DMS53 (cell line): ENCODE results near the gene KCNMB2.
"Not testable (repeated sequence)": the region's sequence is repeated elsewhere in the genome, so short reads cannot be mapped to it uniquely, and the experiment has no call there.

Experiments
- DNase-seq: peaks from one replicate; lab custom pipeline; 2025; lab: John Stamatoyannopoulos, UW

The KCNMB2 gene

DNA sequence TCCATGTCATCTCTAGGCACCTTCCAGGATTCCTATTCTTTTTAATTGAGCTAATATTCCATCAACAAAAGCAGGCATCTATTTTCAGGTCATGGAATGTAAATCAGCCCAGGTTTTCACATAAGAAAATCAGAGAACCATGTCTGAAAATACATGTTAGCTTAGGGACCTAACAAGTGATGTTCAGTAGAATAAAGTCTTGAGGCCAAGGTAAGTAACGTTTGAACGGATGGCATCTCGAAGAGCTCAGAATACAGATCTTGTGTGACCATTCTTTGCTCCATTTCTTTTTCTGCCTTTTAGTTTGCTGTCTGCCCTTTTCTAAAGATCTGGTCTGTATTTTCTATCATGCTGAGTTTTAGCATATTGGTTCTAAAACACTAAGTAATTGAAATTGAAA lies 16.5 kb upstream of the KCNMB2 start:
- no peak for DNase-seq

DNA sequence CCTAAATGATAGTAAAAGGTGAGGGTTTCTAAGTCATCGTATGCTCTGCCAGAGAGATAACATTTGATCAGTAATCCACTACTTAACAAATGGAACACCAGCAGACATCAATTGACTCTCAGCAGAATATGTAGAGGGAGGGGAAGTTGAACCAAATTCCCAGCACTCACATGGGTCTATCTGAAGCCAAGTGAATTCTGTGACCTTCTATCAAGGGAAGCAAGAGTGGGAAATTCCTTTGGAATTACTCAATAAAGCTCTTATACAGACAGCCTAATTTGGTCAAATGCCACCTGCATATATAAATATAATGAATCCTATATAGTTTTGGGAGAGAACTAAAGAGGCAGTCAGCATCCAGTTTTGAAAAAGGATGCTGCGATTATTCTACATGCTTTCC lies 15.8 kb upstream of the KCNMB2 start:
- DNase-seq = no peak

DNA sequence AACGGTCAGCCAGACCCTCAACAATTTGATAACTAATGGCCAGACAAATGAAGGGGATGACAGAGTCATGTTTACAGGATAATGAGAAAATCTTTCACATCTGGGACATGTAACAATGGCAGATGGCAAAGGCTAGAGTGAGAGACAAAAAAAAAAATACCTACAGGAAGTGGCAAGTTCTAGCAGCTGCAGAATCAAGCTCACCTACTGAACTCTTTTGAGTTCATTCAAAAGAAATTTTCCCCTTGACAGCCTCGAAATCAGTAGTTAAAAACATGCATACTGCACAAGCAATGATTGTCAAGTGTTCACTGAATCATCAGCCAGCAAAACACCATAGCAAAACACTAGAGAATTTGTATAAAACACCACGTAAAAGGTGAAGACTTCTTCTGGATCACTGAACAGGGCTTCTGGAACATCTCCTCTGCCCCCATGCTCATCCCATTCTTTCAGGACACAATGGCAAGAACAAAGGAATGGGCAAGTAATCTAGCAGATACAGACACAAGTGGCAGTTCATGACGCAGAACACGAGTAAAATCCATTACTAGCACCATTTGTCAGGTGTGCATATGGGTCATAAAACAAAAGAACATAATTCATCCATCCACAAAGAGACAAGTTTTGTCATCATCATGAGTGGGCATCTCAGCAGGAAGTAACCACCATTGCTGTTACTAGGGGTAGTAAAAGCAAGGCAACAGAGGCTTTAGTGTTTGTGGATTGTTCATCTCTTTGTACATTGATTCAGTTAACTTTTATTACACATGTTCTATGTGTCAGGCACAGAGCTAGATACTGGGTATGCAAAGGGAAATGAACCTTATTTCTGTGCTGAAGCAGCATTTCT lies 13.8 kb upstream of the KCNMB2 start:
- no peak for DNase-seq

DNA sequence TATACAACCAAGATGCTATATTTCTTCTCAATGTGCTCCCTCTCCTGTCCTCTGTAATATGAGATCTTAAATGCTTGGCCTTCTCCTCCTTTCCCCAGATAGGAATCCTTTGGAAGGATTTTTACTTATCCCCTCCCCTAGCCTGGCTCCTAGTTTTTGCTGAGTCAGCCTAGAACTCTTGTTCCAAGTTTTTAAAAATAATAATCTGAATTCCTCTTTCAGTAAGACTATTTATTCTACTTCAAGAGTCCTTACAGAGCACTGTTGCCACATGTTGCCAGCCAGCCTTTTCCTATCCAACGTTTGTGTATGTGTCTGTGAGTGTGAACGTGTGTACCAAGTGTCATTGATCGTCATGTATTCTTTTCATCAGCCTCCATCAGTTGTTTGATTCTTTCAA lies 11.0 kb upstream of the KCNMB2 start:
- DNase-seq = no peak

DNA sequence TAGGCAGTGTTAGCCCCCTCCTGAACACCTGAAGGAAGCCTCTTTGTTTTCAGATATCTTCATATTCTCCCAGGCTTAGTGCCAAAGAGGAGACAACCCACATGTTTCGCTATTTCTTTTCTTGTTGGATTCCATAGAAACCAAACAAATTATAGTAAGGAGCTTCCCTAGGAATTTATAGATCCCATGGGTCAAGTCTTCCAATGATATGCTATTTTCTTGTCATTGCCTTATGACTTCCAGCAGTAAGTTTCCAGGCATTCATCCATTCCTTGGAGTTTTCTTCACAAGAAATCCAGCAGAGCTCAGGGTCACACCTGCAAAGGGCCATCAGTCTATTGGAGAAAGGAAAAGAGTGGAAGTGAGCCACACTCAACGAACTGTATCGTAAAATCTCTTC lies 9.9 kb upstream of the KCNMB2 start:
- no peak for DNase-seq

DNA sequence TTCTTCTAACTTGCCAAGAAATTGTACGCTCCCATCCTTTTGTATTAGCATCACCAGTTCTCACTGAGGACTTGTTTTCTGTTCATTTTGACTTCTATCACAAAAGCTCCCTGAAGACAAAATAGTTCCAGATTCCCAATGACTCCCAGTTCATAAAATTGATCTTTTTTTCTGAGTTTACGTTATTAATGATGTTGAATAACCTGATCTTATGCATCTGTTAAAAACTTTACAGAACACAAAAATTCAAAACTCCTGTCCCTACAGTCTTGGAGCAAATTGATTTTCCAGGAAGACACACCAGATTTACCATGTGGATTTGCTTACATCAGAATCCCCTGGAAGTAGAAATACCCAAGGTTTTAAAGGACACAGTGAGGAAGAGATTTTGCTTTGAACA lies 8.3 kb upstream of the KCNMB2 start:
- no peak for DNase-seq

DNA sequence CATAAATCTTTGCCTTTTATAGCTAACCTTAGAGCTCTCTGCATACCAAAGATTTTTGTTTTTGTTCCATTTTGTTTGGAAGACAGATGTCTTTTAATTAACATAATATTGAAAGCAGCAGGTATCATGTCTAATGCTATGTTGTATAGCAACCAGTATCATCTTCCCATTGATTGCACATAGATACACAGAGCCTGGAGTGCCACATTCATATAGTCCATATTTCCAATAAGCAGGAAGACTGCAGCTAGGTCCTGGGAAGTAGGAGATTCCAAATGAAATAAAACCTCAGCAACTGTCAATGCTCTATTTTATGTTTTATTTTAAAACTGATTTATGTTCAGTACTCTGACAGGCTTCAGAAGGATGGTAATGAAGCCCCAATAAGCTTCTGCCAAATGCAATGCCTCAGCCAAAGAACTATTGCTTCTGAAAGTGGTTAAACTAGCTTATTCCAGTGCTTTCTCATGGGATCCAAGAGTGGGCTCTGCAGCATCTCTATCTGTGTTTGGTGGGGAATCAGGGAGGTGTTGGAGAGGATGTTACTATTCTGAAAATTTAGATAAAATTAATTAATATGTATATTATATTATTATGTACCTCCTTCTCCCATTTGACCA lies 6.5 kb upstream of the KCNMB2 start:
- no peak for DNase-seq

DNA sequence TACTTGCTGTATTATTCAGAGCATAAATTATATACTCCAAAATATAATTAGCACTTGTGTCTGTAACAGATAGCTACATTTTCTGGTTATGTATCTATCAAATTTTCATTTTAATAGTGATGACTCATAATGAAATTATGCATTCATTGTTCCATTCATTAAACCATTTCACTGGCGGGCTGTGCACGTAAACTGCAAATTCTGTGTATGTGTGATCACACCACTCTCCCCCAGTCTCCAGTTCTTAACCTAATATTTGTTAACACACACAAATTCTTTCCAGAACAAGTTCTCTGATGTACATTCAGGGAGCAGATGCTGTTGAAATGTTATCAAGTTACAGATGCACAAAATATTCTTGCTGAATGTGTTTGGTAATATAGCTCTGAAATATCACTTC lies 3.8 kb upstream of the KCNMB2 start:
- DNase-seq = peak; percentile 4

DNA sequence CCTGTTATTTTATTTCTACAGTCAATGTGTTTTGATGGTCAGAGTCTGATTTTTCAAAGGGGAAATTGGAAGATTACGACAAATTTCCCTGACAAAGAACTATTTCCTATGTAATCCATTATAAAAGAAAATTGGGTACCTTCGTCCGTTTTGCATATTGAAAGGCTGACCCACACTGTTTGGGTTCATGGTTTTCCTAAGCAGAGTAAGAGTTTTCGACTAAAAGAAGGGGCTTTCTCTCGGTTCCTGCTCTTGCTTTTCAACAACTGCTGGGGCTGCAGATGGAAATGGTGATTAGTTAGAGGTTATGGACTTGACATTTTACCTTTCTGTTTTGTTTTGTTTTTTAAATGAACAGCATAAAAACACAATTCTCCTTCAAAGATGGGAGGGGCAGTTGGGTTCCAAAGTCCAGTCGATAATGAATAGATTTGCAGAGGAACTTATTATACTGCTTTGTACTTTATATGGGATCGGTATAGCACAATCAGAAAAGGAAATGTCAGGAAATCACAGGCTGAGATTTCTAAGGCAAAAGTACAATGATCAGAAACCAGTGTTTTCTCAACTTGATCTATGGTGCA lies 978 bp downstream of the KCNMB2 start:
- no peak for DNase-seq

DNA sequence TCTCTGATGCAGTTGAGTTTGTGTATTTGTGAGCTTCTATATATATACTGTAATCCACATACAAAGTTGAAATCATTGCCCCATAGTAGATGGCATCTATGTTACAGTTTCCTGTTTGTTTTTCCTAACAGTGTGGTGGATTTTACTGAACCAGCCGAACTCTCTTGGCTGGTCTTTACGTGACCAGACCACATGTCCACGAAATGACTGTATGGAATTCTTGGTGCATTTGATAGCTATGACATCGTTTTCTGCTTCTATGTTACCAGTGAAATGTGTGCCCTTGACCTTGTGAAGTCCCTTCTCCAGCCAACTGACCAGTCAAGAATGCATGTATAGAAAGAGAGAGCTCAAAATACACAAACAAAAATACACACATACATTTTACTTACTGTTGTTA lies 1.8 kb downstream of the KCNMB2 start:
- no peak for DNase-seq

DNA sequence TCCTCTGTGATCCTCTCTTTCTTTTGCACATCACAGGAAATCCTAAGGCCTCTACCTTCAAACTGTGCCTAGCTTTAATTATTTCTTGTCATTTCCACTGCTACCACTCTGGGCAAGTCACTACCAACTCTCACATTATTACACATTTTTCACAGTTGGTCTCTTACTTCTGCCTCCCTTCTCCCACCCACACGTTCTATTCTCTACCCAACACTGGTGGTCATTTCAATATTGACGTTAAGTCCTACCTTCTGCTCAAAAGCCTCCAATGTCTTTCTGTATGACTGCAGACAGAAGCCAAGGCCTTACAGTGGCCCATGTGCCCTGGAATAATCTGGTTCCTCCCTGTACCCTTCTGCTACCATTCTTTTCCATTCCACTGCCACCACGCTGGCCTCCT lies 3.9 kb downstream of the KCNMB2 start:
- DNase-seq = no peak

DNA sequence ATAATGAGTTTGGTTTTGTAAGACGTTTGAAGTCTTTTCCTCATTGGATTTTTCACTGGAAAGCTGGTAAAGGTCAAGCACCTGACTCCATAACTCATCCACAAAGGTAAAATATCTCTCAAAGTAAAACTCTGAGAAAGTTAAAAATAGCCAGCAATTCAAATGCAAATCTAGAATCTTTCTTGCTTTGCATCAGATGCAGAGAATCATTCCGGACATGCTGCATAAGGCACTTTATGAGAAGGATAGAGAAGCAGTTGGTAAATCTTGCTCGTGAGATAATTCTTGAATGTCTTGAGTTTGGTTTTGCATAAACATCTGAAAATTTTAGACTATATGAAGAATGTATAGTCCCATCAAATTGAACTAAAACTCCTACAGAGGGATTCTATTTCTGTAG lies 9.1 kb downstream of the KCNMB2 start:
- no peak for DNase-seq

DNA sequence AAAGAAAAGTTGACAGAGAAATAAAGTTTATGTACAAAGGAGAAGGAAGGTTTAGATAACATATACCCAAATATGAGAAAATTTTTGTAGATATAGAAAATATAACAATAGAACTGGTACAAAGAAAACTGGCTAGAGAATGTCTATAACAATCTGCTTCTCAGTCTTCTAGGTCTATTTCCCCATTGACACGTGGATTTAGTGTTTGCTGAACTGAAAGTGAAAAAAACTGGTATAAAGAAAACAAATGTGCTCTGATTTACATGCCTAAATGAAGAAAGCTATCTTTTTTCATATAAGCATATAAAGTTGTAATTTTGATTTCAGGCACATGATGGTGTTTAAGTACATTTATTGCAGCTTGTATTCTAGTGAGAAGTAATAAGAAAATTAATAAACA lies 9.8 kb downstream of the KCNMB2 start:
- no peak for DNase-seq

DNA sequence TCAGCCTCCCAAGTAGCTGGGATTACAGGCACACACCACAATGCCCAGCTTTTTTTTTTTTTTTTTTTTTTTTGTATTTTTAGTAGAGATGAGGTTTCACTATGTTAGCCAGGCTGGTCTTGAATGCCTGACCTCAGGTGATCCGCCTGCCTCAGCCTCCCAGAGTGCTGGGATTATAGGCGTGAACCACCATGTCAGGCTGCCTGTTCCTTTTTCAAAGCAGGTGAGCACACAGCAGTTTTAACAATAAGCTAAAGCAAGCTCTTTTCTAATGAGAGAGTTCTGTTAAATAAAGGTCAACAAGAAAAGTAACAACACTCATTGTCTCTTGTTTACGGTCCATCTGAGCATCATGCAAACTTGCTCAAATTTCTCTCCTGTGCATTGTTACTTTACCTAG lies 13.2 kb downstream of the KCNMB2 start:
- not testable (repeated sequence) for DNase-seq

DNA sequence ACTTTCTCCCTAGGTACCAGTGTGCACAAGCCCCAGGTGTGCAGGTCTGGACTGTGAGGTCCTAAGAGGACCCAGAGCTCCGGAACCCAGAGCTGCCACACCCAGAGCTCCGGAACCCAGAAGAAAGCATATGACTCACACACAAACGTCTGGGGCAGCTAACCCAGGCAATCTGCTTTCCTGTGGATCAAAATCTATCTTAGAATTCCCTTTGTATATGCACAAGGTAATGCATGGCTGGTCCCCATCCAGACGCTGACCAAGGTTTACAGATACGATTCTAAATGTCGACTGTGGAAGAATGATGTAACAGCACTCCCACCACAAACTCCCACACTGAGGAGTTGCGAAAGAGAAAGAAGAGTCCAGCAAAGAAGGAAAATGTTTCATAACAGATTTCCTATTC lies 15.7 kb downstream of the KCNMB2 start:
- DNase-seq = no peak

DNA sequence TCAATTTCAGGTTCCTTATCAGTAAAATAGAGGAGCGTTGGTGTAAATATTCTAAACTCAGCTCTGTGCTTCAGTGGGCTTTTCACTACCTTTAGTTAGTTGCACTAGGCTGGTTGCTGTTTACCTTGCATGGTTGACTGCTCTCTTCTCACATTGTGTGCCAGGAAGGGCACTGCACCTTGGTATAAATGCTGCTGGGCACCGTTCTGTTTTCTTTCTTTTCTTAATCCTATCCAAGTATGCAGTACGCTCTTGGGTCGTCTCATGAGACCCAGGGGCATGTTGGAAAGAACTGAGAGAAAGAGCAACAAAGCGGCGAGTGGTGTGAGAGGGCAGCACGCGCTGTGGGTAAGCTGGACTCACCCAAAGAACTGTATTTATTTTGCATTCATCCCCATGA lies 22.4 kb downstream of the KCNMB2 start:
- DNase-seq = peak; percentile 74

DNA sequence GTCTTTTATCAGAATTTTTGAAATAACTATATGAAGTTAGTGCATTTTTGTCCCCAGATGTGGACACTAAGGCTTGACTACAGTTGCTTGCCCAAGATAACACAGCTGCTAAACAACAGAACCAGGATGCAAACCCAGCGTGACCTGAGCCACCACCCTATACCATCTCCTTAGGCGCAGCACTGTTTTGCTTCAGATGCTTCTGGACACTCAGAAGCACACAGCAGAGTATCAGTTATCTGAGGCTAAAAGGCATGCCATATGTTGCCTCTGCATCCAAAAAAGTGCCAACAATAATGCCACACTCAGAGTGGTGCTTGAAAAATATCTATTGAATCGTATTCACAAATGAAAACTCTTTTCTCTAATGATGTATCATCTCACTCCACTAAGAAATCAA lies 24.5 kb downstream of the KCNMB2 start:
- no peak for DNase-seq

DNA sequence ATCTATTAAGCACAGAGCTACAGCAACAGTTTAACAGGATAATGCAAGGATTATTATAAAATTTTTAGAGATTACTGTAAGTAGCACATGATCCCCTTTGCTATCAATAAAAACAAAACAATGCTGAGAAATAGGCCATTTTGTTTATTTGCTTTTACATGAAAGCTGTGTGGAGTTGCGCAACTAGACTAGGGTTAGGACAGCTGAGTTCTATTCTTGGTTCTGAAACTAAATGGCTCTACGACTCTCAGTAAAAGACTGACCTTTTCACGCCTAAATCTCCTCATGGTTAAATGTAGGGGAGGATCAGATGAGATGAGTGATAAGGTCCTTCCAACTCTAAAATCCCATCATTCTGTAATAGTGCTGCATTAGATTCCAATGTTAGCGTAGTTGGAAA lies 25.0 kb downstream of the KCNMB2 start:
- DNase-seq = no peak

DNA sequence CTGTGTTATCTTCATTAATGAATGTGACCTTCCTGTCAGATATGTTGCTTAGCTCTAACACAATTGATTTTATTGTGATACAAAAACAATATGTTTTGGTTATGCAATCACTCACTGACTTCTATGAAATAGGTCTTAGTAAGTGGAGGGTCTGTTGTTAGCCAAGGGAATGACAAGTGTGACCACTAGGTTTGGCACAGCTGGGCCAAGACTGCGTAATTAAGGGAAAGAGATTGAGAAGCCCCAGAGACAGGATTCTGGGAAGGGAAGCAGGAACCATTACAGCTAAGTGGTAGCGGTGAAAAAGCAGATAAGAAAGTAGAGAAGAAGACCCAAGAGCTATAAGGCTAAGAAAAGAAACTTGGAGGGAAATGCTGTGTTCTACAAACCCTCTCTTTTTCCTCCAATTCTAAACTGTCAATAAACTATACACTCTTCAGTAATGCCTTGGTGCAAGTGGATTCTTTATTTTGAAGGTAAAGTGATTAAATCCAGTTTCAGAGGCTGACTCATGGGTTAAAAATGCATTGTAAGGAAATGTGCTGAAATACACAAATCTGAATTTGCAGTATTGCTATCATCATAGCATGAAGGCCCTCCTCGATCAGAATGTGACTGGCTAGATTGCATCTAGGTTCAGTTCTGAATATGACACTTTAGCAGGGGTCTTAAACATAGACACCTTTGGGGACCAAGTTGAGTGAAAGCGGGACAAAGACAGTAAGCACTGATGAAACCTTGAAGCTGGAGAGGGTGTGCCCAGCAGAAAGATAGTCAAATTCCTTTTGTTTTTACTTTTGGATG lies 26.1 kb downstream of the KCNMB2 start:
- DNase-seq = no peak

DNA sequence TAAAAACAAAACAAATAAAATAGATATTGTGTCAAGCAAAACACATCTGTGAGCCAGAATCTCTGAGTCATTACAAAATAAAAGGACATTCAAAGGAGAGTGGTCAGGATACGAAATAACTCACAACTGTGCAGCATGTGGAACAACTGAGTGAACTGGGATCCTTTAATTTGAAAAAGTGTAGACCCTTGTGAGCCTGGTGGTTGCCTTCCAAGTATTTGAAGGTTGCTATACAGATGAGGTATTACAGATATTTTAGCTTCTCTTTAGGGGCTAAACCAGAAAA lies 26.7 kb downstream of the KCNMB2 start:
- peak; percentile 13 for DNase-seq

DNA sequence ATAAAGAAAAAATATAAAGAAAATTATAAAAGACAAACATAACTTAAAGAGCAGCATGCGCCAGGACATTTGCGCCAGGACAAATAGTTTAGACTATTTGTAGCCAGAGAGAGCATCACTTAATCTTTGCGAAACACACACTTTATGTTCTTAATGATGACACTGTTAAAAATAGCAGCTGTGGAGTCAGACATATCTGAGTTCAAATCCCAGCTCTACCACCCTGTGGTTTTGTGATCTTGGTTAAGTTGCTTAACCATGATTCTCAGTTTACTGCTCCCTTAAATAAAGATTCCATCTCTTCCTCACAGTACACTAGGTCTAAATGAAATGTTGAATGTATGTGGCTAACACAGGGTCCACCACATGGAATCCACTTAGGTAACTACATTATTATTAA lies 31.4 kb downstream of the KCNMB2 start:
- DNase-seq = no peak

DNA sequence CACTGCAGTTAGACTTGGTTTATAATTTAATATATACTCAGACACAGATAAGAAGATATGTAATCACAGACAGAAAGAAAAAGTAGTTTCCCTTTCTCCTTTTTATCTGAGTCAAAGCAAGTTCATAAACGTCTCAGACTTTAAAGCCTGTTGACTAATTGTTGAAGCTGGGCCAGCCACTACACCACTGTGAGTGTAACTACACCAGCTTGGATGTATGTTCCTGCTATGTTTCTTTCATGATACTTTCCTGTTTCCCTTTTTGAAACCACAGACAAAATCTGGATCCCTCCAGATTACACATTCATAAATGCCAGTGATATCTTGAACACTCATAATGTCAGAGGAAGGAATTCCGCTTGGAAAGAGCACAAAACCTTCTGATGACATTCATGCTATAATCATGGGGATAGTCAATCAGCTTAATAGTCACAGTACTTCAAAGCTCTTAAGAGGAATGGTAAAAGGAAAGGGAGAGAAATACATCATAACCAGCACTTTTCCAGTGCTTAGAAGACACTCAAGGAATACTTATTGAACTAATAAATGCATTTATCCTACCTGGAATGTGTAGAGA lies 32.0 kb downstream of the KCNMB2 start:
- no peak for DNase-seq

DNA sequence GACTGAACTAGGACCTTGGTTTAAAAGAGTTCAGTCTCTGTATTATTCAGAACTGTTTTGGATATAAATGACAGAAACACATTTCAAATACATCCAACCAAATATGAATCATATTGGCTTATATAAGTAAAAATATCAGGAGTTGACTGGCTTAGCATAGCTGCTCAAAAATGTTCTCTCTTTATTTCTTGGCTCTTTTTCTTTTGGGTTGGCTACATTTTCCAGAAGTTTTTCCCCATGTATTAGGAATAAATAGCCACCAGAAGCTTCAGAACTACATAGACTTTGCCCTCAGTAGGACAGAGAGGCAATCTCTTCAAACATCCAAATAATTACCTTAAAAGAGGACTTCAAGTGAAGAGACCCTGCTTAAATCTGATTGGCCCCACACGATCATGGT lies 32.7 kb downstream of the KCNMB2 start:
- no peak for DNase-seq
